H1 (cell line): ENCODE results near the gene LMAN1L. TPM values are rescaled to one million over a fixed set of nuclear protein-coding genes. Genes with fewer than 3 reads are reported as not detected.

ENCODE experiments used
- CHD7 ChIP-seq: fragments of 300-600 bp; sonication (generic); IDR thresholded peaks from 2 replicates; pipeline ENCODE4 v1.7.1; 2012; ENCODE audit warnings: low read length, moderate library complexity, mild to moderate bottlenecking, inconsistent platforms; ENCODE audit not compliant: insufficient replicate concordance
- CTBP2 ChIP-seq: IDR thresholded peaks from 2 replicates; pipeline ENCODE4 v1.7.0; 2011; ENCODE audit warnings: borderline replicate concordance, mild to moderate bottlenecking, moderate library complexity, mixed read lengths, low read length; ENCODE audit not compliant: insufficient read depth, insufficient read length
- EP300 ChIP-seq, 2 experiments: IDR thresholded peaks; 1 replicate in 1 of 2; 2 replicates in 1 of 2; pipeline ENCODE4 v1.6.1; 2011 to 2012; ENCODE audit warnings: low read depth in 2 of 2, low read length in 2 of 2, mild to moderate bottlenecking in 2 of 2, borderline replicate concordance in 1 of 2, inconsistent platforms in 1 of 2, moderate library complexity in 1 of 2
- GTF2F1 ChIP-seq: IDR thresholded peaks from 2 replicates; pipeline ENCODE4 v1.6.1; 2012; ENCODE audit warnings: low read depth, low read length, improper control_type of control experiment, borderline replicate concordance
- KDM1A ChIP-seq: fragments of 200-600, 300-600 bp; sonication (generic); IDR thresholded peaks from 2 replicates; pipeline ENCODE4 v1.7.1; 2016; ENCODE audit warnings: mild to moderate bottlenecking, low read length, borderline replicate concordance
- MAFK ChIP-seq: IDR thresholded peaks from 2 replicates; pipeline ENCODE4 v1.6.1; 2012; ENCODE audit warnings: low read depth, mild to moderate bottlenecking, improper control_type of control experiment, low read length
- NRF1 ChIP-seq: IDR thresholded peaks from 2 replicates; pipeline ENCODE4 v1.6.1; 2011; ENCODE audit warnings: mild to moderate bottlenecking, low read depth, low read length, improper control_type of control experiment
- TAF7 ChIP-seq: optimal IDR thresholded peaks from 2 replicates; pipeline ENCODE3; 2011; ENCODE audit warnings: low read depth, mild to moderate bottlenecking, inconsistent platforms, low read length, moderate library complexity, borderline replicate concordance
- TBP ChIP-seq: IDR thresholded peaks from 2 replicates; pipeline ENCODE4 v1.6.1; 2011; ENCODE audit warnings: low read depth, low read length, improper control_type of control experiment
- polyA plus RNA-seq, 7 experiments: library from polyadenylated mRNA; depleted of rRNA in 3 of 7; stranded (reverse) in 5 of 7; unstranded in 2 of 7; fragments of >200 nt in 5 of 7; fragments of 200-250 nt in 2 of 7; gene quantifications; 1 replicate in 5 of 7; 2 replicates in 1 of 7; 4 replicates in 1 of 7; pipeline versions ENCODE4 v1.2.1 to v1.2.3, GENCODE V29; 2011 to 2013; ENCODE audit warnings: missing spikeins in 2 of 7, mixed read lengths in 2 of 7
- total RNA-seq: library from RNA; stranded (reverse); fragmentation: NEBNext Ultra II Directional; extraction: Animal tissue kit (Norgen Biotek cat#: 25700); gene quantifications from 2 replicates; pipeline ENCODE4 v1.2.1, GENCODE V29; 2021

LMAN1L gene
- total and polyA plus RNA-seq, 2 of the 8 experiments (the other 6 are each of a cell fraction or from before 2014, with no cell fraction given) = not detected

GRCh38 chr15:74863239-74864056 lies 50.8 kb downstream of the LMAN1L start (continued):
- no peak for TF ChIP-seq CHD7
- no peak for TF ChIP-seq MAFK
- no peak for TF ChIP-seq TAF7
- no peak for TF ChIP-seq TBP
- no peak for TF ChIP-seq CTBP2
- no peak for TF ChIP-seq GTF2F1
- TF ChIP-seq KDM1A = no peak
- no peak for TF ChIP-seq NRF1
- TF ChIP-seq EP300 (IDR thresholded peaks at IDR 0.05; ENCODE audit: borderline replicate concordance in 1 of 2, low read depth in 2 of 2, low read length in 2 of 2) = no peak
